GM19023 (cell line): ENCODE measurements around the gene TAF13.
"Not testable (repeated sequence)": the region's sequence is repeated elsewhere in the genome, so short reads cannot be mapped to it uniquely, and the experiment has no call there.

Experiments
- ATAC-seq: cut with Tn5 transposase; IDR thresholded peaks from one replicate; pipeline ENCODE4 v1.9.1; 2021; ENCODE audit warnings: mild to moderate bottlenecking, moderate library complexity; ENCODE audit not compliant: unreplicated experiment

Gene TAF13

GRCh38 chr1:109048335-109048734, 27.5 kb downstream of the TAF13 start:
- ATAC-seq: no peak

- no peak for ATAC-seq
These were observed 28.5 kb downstream of the TAF13 start for GRCh38 chr1:109047339-109047738.

GRCh38 chr1:109046671-109047070, 29.1 kb downstream of the TAF13 start:
- no peak for ATAC-seq

GRCh38 chr1:109045595-109045994, 30.2 kb downstream of the TAF13 start:
- ATAC-seq: no peak

- ATAC-seq: peak; percentile 93
These were observed 34.0 kb downstream of the TAF13 start, which contains the start of gene WDR47 for GRCh38 chr1:109041621-109042468. Gene WDR47 (minus strand): TSS chr1:109042102. CDS start chr1:109023512, 18,590 bp downstream.

GRCh38 chr1:109040989-109041620, 34.7 kb downstream of the TAF13 start:
- ATAC-seq: peak; percentile 27

GRCh38 chr1:109040627-109040988, 35.2 kb downstream of the TAF13 start:
- no peak for ATAC-seq

- no peak for ATAC-seq
These were observed 41.4 kb downstream of the TAF13 start for GRCh38 chr1:109034382-109034781.

- not testable (repeated sequence) for ATAC-seq
These were observed 46.3 kb downstream of the TAF13 start for GRCh38 chr1:109029493-109029892.

- no peak for ATAC-seq
These were observed 48.0 kb downstream of the TAF13 start for GRCh38 chr1:109027841-109028240.

- no peak for ATAC-seq
These were observed 50.1 kb downstream of the TAF13 start for GRCh38 chr1:109025694-109026093.

- no peak for ATAC-seq
These were observed 51.2 kb downstream of the TAF13 start for GRCh38 chr1:109024646-109025045.

- no peak for ATAC-seq
These were observed 55.0 kb downstream of the TAF13 start for GRCh38 chr1:109020693-109021257.

GRCh38 chr1:109017719-109018118, 58.1 kb downstream of the TAF13 start:
- ATAC-seq: not testable (repeated sequence)

GRCh38 chr1:109017134-109017533, 58.7 kb downstream of the TAF13 start:
- ATAC-seq: no peak
